ENCODE data around the gene TATDN3. TPM values are rescaled to one million over a fixed set of nuclear protein-coding genes. Genes with fewer than 3 reads are reported as not detected.
"Not testable (repeated sequence)": the region's sequence is repeated elsewhere in the genome, so short reads cannot be mapped to it uniquely, and the experiment has no call there.

TATDN3 gene
- polyA plus RNA-seq (ENCODE audit: insufficient read length in 4 of 4), result 10 to 100 TPM; 17.5 to 24.0 (median 20.5) TPM

- peak; percentile 90 to 95 (median 94) for DNase-seq (ENCODE audit: low read depth in 4 of 4, low spot score in 2 of 4)
Measured at GRCh38 chr1:212791676-212792395, at the start of gene TATDN3, which contains the start of gene NSL1. TSS of gene TATDN3 (plus strand) at chr1:212791894. CDS start at chr1:212791922, 28 bp downstream. TSS of gene NSL1 (minus strand) at chr1:212791777. CDS start at chr1:212791763, 14 bp downstream.

GRCh38 chr1:212743901-212744475 is 47.7 kb upstream of the TATDN3 start:
- DNase-seq (ENCODE audit: low read depth in 4 of 4, low spot score in 2 of 4), result no peak

- no peak for DNase-seq (ENCODE audit: low read depth in 4 of 4, low spot score in 2 of 4)
Measured at GRCh38 chr1:212745303-212745702, 46.4 kb upstream of the TATDN3 start.

GRCh38 chr1:212746546-212746945 is 45.1 kb upstream of the TATDN3 start:
- DNase-seq (ENCODE audit: low read depth in 4 of 4, low spot score in 2 of 4), result no peak

GRCh38 chr1:212749821-212750535 is 41.7 kb upstream of the TATDN3 start:
- peak in 2 of 4 donors; percentile 13 to 39 for DNase-seq (ENCODE audit: low read depth in 4 of 4, low spot score in 2 of 4)

- no peak for DNase-seq (ENCODE audit: low read depth in 4 of 4, low spot score in 2 of 4)
Measured at GRCh38 chr1:212752252-212752933, 39.3 kb upstream of the TATDN3 start.

GRCh38 chr1:212752934-212753497 is 38.7 kb upstream of the TATDN3 start:
- no peak for DNase-seq (ENCODE audit: low read depth in 4 of 4, low spot score in 2 of 4)

GRCh38 chr1:212753749-212754148 is 37.9 kb upstream of the TATDN3 start:
- DNase-seq (ENCODE audit: low read depth in 4 of 4, low spot score in 2 of 4), result no peak

GRCh38 chr1:212754193-212754592 is 37.5 kb upstream of the TATDN3 start:
- DNase-seq (ENCODE audit: low read depth in 4 of 4, low spot score in 2 of 4), result no peak

GRCh38 chr1:212754680-212755079 is 37.0 kb upstream of the TATDN3 start:
- no peak for DNase-seq (ENCODE audit: low read depth in 4 of 4, low spot score in 2 of 4)

- DNase-seq (ENCODE audit: low read depth in 4 of 4, low spot score in 2 of 4), result no peak
Measured at GRCh38 chr1:212759683-212760082, 32.0 kb upstream of the TATDN3 start.

- no peak for DNase-seq (ENCODE audit: low read depth in 4 of 4, low spot score in 2 of 4)
Measured at GRCh38 chr1:212760126-212760823, 31.4 kb upstream of the TATDN3 start.

GRCh38 chr1:212762234-212762633 is 29.5 kb upstream of the TATDN3 start:
- no peak for DNase-seq (ENCODE audit: low read depth in 4 of 4, low spot score in 2 of 4)

- DNase-seq (ENCODE audit: low read depth in 4 of 4, low spot score in 2 of 4), result no peak
Measured at GRCh38 chr1:212762839-212763238, 28.9 kb upstream of the TATDN3 start.

- DNase-seq (ENCODE audit: low read depth in 4 of 4, low spot score in 2 of 4), result not testable (repeated sequence)
Measured at GRCh38 chr1:212764718-212765281, 26.9 kb upstream of the TATDN3 start.

- not testable (repeated sequence) for DNase-seq (ENCODE audit: low read depth in 4 of 4, low spot score in 2 of 4)
Measured at GRCh38 chr1:212766825-212767224, 24.9 kb upstream of the TATDN3 start.

GRCh38 chr1:212769459-212770167 is 22.1 kb upstream of the TATDN3 start:
- no peak for DNase-seq (ENCODE audit: low read depth in 4 of 4, low spot score in 2 of 4)

- DNase-seq (ENCODE audit: low read depth in 4 of 4, low spot score in 2 of 4), result no peak
Measured at GRCh38 chr1:212771341-212771740, 20.4 kb upstream of the TATDN3 start.

- no peak for DNase-seq (ENCODE audit: low read depth in 4 of 4, low spot score in 2 of 4)
Measured at GRCh38 chr1:212773011-212773410, 18.7 kb upstream of the TATDN3 start.

All from left renal cortex interstitium (tissue), 4 donors.